M059J (cell line): Measurements from ENCODE around the gene MRFAP1. TPM values are rescaled to one million over a fixed set of nuclear protein-coding genes. Genes with fewer than 3 reads are reported as not detected.
"Not testable (repeated sequence)": the region's sequence is repeated elsewhere in the genome, so short reads cannot be mapped to it uniquely, and the experiment has no call there.

Experiments used
- DNase-seq: peaks from one replicate; pipeline ENCODE4 v3.0.0-alpha.2; 2012; ENCODE audit warnings: low read depth
- total RNA-seq: library from RNA; depleted of rRNA; stranded (reverse); fragments of >200 nt; shearing (Covaris generic); gene quantifications from 2 replicates; pipeline ENCODE4 v1.2.3, GENCODE V29; 2014

MRFAP1 gene
- total RNA-seq, 1 experiment from 2014 or later, result 163 TPM

DNA sequence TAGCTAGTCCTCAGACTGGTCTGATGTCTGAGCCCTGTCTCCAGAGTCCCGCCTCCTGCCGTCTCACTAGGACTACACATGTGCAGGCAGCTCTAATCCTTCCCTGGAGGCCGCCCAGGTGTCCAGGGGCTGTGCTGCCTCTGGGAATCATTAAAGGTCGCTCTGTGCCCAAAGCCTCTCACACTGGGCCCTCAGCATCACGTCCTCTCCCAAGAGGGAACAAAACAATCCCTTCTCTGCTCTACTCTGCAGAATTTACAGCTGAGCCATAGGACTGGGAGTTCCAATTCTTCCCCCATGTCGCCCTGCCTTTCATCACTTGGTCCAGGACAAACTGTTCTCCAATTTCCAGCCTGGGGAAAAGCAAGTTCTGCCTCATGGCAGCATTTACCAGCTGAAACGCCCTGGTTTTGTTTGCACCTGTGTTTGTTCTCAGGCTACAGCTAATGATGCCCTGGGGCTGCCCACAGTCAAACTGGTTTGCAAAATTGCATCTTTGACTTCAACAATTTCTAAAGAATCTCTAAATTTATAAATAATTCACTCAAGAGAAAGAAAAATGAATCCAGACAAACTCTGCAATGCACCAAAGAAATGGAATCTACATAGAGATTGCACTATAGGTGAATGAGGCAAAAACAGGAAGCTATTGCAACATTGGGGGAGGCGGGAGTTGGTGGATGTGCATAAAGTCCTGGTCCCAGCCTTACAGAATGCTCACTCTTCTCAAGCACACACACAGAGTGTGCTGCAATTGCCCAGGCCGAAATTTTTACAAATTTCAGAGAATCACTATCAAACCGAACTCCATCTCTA is 7.2 kb upstream of the MRFAP1 start:
- DNase-seq, result no peak

DNA sequence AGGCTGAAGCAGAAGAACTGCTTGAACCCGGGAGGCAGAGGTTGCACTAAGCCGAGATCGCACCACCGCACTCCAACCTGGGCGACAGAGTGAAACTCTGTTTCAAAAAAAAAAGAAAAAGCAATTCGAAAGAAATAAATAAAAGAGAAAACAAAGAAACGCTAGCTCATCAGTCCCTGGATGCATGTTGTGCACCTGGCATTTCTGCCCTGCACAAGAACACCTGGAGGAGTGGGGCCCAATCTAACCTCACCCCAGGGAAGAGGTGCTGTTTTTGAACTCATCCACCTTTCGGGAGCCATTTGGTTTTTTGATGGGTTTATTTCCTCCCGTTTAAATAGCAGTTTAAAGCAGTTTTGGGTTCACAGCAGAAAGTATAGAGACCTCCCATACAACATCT is 5.7 kb upstream of the MRFAP1 start:
- no peak for DNase-seq

DNA sequence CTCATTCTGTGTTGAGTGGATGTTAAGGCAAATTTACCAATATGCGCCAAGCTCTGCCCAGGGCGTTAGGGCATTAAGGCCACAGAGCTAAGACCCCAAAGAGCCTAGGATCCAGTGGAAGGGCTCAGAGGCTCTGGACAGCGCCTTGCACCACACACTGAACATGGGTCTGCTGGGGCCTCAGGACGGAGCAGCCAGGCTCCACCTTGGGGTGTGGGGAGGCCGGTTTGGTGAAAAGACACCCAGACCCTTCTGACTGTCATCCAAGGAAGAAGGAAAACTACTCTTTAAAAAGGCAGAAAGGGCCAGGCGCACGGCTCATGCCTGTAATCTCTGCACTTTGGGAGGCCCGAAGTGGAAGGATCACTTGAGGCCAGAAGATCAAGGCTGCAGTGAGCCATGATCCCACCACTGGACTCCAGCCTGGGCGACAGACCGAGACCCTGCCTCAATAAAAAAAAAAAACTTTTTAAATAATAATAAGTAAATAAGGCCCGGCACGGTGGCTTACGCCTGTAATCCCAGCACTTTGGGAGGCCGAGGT is 1.3 kb upstream of the MRFAP1 start:
- no peak for DNase-seq

DNA sequence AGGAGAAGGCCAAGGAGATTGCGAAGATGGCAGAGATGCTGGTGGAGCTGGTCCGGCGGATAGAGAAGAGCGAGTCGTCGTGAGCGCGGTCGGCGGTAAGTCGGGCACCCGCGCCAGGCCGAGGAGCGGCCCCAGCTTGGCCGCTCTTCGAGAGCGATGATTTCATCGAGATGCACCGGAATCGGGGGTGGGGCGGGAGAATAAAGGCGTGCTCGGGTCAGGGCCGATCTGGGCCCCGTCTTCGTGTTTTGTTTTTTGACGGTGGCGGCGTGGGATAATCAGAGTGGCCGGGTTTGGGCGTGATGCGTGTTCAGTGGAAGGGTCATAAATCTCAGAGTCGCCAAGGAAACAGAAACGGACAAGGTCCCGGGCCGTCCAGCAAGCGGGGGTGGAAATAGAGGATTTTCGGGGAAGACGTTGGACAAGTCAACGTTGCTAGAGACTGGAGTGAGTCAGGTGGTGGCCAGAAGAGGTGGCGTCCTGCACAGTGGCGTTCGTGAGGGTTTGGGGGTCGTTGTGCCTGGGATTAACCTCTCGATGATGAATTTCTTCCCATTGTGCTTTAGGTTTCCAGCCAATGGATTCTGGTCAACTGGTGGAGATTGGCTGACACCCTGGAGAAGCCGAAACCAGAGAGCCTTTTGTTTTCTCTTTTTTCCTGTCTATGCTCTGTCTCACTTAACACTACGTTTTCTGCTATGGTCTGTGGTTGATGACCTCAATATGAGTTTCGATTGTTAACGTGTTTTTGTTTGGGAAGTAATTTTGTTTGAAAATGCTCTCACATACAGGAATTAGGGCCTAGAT is 882 bp downstream of the MRFAP1 start:
- peak; percentile 57 for DNase-seq

DNA sequence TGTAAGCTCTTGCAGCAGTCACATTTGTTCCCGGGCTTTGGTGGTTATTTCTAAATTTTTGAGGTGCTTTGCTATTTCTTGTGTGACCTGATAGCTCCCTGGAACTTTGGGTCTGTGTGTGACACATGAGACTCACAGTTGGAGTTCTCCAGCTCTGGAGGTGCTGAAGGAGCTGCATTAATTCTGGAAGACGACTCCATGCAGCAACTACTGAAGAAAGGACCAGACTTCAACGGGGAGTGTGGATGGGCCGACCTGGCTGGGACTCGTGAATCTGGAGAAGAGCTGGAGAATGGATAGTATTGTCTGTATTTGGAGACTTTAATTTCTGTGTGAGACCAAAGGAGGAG is 1.5 kb downstream of the MRFAP1 start:
- DNase-seq, result no peak

DNA sequence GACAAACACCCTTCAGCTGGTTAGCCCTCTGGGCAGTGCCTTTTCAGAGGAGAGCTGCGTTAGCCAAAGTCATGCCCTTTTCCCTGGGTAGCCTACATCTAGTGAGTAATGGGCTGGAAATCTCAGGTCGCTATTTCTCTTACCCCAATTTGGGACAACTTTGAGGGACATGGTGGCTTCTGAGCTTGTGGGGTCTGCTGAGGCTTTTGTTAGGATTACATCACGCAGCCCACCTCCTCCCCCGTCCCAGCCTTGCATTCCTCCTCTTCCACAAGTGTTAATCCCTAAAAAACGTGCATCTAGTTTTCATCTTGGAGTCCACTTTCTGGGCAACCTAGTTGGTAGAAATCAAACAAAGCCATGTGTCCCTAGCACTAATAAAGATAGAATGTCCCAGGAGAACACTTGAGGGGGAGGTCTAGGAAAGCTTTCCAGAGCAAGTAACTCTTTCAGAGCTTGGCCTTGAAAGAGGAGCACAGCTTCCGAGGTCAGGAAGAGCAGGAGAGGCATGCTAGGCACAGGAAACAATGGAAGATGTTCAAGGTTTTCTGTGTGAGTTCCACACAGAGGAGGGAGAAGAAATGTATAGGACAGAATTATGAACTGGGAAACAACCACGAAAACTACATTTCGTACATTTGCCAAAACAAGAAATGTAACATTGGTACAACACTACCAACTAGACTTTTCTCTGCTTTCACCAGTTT is 2.8 kb downstream of the MRFAP1 start:
- no peak for DNase-seq

DNA sequence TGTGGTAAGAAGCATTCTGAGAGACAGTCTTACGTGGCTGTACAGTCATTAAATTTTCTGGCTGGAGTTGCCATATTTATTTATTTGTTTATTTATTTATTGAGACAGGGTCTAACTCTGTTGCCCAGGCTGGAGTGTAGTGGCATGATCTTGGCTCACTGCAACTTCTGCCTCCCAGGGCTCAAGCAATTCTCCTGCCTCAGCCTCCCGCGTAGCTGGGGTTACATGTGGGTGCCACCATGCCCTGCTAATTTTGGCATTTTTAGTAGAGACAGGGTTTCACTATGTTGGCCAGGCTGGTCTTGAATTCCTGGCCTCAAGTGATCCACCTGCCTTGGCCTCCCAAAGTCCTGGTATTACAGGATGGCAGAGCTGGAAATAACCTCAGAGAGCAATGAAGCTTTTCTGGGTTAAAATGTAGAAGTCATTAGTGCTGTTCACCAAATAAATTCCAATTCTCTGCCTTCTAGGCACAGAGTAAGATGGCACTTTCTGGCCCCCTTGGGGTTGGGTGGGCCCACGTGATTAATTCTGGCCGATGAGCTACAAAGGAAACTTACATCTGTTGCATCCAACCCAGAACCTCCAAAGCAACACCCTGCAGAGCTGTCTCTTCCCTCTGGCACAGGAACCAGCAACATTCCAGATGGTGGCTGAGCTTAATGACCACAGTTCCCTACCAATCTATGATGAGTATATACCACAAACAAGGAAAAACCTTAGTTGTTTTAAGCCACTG is 4.5 kb downstream of the MRFAP1 start:
- no peak for DNase-seq

DNA sequence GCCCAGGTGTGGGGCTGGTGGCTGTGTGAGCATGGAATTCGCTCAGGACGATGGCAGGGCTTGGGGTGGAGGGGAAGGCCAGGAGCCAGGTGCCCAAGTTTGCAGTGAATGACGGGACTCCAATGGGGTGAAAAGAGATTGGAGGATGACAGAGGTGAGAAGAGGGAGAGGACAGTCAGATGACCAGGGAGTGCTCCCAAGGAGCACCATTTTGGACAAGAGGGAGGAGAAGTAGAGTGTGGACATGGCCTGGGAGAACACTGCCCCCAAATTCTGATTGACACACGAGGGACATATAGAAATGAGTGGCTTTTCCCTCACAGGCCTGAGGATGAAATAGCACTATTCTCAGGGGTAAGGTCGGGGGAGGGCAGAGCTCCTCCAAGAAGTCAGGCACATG is 6.7 kb downstream of the MRFAP1 start:
- DNase-seq, result no peak

DNA sequence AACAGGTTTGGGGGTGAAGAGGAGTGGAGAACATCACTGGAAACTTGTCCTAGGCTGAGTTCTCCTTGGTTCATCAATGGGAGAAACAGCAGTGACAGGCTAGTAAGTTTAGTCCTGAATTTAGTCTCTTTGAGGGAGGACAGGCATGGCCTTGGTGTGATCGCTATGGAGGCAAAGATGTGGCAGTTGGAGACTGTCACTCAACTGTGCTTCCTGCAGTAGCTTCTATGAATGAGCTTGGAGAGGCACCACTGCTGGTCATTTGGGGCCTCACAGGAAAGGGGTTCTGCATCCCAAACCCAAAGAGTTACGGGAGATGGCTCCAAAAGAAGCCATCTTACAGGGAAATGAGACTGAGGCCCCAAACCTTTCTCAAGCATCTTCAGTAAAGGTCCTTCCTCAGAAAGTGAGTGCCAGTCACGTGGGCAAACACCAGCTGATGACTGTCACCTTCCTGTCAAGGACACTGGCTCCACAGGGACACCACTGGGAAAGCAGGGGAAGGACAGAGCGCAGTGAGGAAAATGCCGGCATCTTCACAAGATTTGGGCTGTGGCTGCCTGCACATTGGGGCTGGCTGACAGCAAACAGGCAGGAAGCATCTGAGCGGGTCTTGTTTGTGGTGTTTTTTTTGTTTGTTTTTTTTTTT is 7.2 kb downstream of the MRFAP1 start:
- no peak for DNase-seq

DNA sequence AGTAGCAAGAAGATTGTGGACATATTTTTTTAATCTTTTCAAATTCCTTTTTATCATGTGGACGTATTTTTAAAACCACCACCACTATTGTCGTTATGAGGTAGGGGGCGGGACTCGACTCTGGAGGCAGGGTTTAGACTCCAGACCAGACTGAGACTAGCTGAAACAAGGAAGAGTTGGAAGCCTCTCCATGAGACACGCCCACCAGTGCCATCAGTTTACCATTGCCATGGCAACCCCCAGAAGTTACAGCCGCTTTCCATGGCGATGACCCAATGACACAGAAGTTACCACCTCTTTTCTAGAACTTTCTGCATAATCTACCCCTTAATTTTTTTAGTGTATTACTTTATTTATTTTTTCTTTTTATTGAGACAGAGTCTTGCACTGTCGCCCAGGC is 8.7 kb downstream of the MRFAP1 start:
- no peak for DNase-seq

DNA sequence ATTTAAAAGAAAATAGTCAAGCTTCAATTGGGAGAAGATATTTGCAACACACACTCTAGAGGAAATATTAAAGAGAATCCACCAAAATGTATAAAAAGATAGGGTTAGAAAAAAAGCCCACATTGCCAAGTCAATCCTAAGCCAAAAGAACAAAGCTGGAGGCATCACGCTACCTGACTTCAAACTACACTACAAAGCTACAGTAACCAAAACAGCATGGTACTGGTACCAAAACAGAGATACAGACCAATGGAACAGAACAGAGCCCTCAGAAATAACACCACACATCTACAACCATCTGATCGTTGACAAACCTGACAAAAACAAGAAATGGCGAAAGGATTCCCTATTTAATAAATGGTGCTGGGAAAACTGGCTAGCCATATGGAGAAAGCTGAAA is 13.7 kb downstream of the MRFAP1 start:
- DNase-seq, result not testable (repeated sequence)

DNA sequence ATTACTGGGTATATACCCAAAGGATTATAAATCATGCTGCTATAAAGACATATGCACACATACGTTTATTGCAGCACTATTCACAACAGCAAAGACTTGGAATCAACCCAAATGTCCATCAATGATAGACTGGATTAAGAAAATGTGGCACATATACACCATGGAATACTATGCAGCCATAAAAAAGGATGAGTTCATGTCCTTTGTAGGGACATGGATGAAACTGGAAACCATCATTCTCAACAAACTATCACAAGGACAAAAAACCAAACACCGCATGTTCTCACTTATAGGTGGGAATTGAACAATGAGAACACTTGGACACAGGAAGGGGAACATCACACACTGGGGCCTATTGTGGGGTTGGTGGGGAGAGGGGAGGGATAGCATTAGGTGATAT is 14.8 kb downstream of the MRFAP1 start:
- DNase-seq, result not testable (repeated sequence)

DNA sequence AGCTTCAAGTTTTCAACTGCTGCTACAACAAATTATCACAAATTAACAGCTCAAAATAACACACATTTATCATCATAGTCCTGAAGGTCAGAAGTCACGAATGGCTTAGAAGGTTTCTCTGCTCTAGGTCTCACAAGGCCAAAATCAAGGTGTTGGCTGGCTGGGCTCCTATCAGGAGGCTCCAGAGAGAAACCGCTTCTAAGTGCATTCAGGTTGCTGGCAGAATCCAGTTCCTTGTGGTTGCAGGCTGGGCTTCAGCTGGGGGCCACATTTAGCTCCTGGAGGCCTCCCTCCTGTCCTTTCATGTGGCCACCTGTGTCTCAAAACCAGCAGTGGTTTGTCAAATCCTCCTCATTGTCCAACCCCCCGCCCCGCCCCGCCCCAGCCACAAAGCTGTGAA is 15.4 kb downstream of the MRFAP1 start:
- no peak for DNase-seq

DNA sequence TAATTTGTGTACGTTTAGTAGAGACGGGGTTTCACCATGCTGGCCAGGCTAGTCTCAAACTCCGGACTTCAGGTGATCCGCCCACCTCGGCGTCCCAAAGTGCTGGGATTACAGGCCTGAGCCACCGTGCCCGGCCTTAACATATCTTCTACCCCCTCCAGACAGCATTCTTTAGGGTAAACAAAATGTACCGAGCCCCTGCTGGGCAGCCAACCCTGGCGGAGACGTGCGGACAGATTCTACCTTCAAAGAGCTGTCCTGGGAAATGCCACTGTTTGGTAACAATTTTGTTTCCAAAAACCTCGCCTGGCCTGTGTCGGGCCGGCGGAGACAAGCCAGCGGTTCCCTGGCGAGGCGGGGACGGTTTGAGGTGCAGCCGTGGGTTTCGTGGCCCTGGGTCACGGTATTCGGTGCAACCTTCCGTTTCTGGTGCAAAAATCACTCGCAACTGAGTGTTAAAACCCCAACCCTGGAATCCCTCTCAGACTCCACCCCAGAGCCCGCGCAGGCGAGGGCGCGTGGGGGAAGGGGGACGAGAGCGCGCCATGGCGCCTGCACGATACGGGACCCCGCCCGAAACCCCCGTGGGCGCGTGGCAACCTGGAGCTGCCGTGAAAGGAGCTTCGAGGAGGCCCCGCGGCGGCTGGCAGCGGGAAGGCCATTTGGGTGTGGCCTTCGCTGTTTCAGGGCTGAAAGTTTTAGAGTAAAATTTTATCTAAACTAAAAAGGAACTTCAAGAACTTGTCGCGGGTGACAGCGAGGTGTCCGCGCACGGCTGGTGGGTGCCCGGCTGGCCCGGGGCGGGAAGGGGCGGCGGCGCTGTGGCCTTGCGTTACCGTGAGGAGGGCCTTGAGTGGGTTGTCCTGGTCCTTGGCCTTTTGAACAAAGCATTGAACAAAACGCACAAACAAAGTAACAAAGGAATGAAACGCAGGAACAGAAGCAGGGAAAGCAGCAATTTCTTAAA is 17.0 kb downstream of the MRFAP1 start:
- DNase-seq, result no peak

DNA sequence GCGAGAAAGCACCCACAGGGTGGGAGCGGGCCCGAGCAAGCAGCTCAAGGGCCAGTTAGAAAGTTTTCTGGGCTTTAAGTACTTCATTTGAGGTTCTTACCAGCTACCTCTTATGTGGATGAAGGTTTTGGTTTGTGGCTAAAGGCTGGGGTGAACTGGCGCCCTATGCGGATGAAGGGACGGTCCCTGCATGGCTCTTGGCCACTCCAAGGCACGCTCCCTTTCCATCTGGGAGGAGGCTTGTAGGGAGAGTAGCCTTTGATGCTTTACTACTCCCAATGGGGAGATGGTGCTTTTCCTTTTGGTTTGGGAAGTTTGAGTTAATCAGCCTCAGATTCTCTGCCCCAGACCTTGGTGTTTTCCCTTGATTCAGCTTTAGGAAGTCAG is 17.7 kb downstream of the MRFAP1 start:
- no peak for DNase-seq

DNA sequence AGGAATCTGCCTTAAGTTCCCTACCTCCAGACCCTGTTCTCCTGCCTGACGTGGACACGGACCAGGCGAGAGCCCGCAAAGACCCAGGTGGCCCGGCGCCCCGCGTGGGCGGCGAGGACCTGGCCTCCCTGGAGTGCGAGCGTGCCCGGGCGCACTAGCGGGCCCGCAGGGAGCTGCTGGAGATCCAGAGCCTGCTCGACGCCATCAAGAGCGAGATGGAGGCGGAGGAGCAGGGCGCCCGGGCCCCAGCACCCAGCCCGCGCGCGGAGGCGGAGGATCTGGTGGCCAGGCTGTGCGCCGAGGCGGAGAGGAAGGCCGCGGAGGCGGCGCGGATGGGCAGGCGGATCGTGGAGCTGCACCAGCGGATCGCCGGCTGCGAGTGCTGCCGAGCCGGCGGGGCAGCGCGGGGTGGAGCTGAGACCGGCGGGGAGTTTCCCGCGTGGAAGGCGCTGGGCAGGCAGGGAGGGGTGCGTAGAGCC is 18.2 kb downstream of the MRFAP1 start:
- DNase-seq, result no peak

DNA sequence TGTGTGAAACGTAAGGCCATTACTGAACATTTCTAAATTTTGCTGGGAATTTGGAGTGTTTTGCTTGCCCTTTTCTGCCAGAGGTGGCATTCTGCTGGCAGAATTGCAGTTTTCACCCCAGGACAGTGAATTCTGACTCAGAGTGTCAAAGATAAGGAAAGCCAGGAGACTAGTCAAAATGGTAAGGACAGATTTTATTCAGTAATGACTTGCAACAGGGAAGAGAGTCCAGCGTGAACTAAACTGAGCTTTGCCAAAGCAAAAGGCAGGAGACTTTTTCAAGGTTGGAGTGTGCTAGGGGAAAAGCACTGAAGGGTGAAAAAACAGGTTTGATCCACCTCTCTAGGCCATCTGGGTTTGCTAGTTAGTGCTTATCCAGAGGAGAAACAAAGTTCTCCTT is 19.4 kb downstream of the MRFAP1 start:
- DNase-seq, result no peak

DNA sequence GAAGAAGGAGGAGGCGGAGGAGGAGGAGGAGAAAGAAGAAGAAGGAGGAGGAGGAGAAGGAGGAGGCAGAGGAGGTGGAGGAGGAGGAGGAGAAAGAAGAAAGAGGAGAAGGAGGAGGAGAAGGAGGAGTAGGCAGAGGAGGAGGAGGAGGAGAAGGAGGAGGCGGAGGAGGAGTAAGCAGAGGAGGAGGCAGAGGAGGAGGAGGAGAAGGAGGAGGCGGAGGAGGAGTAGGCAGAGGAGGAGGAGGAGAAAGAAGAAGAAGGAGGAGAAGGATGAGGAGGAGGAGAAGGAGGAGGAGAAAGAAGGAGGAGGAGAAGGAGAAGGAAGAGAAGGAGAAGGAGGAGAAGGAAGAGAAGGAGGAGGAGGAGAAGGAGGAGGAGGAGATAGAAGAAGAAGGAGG is 19.9 kb downstream of the MRFAP1 start:
- DNase-seq, result no peak

DNA sequence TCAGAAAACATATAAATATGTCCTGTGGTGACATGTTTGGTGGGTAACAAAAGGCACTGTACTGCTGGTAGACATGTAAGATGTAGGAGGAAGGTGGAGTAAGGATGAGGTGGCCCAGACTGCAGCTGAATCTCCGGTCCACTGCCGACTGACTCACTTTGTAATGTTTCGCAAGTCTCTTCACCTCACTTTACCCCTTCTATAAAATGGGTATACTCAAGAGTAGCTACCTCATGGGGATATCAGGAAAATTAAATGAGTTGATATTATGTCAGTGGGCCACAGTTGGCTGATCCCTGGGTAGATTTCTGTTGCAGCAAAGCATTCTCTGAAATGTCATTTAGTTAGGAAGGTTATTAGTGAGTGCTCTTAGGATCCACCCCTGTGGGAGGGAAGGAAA is 22.1 kb downstream of the MRFAP1 start:
- DNase-seq, result no peak
